CD4-positive, alpha-beta T cell treated with Interleukin-6 at 100 ng/mL for 8 hours (primary cell): ENCODE measurements around the gene PDLIM3.
"Not testable (repeated sequence)": the region's sequence is repeated elsewhere in the genome, so short reads cannot be mapped to it uniquely, and the experiment has no call there.

Experiments
- DNase-seq: peaks from one replicate; pipeline ENCODE4 v3.0.0-alpha.2; 2020; ENCODE audit warnings: mixed read lengths, low spot score

The PDLIM3 gene

GRCh38 chr4:185534866-185535611 lies at the start of gene PDLIM3:
Gene PDLIM3 (minus strand): TSS chr4:185535507. CDS start chr4:185535434, 73 bp downstream.
- no peak for DNase-seq

GRCh38 chr4:185583813-185584212 lies 48.5 kb upstream of the PDLIM3 start:
- DNase-seq, result no peak

GRCh38 chr4:185582651-185583400 lies 47.5 kb upstream of the PDLIM3 start:
- no peak for DNase-seq

GRCh38 chr4:185580699-185581098 lies 45.4 kb upstream of the PDLIM3 start:
- no peak for DNase-seq

- no peak for DNase-seq
These were observed 43.0 kb upstream of the PDLIM3 start for GRCh38 chr4:185578284-185578683.

GRCh38 chr4:185576962-185577950 lies 41.9 kb upstream of the PDLIM3 start:
- no peak for DNase-seq

GRCh38 chr4:185576314-185576961 lies 41.1 kb upstream of the PDLIM3 start:
- DNase-seq, result no peak

- no peak for DNase-seq
These were observed 38.4 kb upstream of the PDLIM3 start for GRCh38 chr4:185573651-185574199.

GRCh38 chr4:185570727-185571126 lies 35.4 kb upstream of the PDLIM3 start:
- no peak for DNase-seq

GRCh38 chr4:185567381-185568376 lies 32.4 kb upstream of the PDLIM3 start:
- no peak for DNase-seq

GRCh38 chr4:185566972-185567371 lies 31.7 kb upstream of the PDLIM3 start:
- DNase-seq, result no peak

GRCh38 chr4:185566425-185566824 lies 31.1 kb upstream of the PDLIM3 start:
- no peak for DNase-seq

GRCh38 chr4:185565696-185566095 lies 30.4 kb upstream of the PDLIM3 start:
- DNase-seq, result no peak

- no peak for DNase-seq
These were observed 29.0 kb upstream of the PDLIM3 start for GRCh38 chr4:185564349-185564748.

- no peak for DNase-seq
These were observed 27.2 kb upstream of the PDLIM3 start for GRCh38 chr4:185562531-185562930.

GRCh38 chr4:185560316-185560715 lies 25.0 kb upstream of the PDLIM3 start:
- DNase-seq, result no peak

- DNase-seq, result no peak
These were observed 24.6 kb upstream of the PDLIM3 start for GRCh38 chr4:185559915-185560281.

- DNase-seq, result not testable (repeated sequence)
These were observed 24.1 kb upstream of the PDLIM3 start for GRCh38 chr4:185559251-185559914.

- DNase-seq, result no peak
These were observed 19.2 kb upstream of the PDLIM3 start for GRCh38 chr4:185554365-185555126.
